Testis (tissue), 2 donors: ENCODE results near the gene RGS3.

Source experiments
- CTCF ChIP-seq, 3 experiments: fragments of 450-650 bp in 2 of 3; fragments of 200-600 bp in 1 of 3; sonication (generic) in 1 of 3; IDR thresholded peaks; one replicate each; pipeline ENCODE4 v1.5.1; 2016 to 2019; ENCODE audit warnings: antibody characterized with exemption in 3 of 3, mild to moderate bottlenecking in 2 of 3, moderate library complexity in 1 of 3
- POLR2A ChIP-seq: fragments of 450-650 bp; IDR thresholded peaks from one replicate; pipeline ENCODE4 v1.6.1; 2017; ENCODE audit warnings: antibody characterized with exemption, mild to moderate bottlenecking, moderate library complexity

DNA sequence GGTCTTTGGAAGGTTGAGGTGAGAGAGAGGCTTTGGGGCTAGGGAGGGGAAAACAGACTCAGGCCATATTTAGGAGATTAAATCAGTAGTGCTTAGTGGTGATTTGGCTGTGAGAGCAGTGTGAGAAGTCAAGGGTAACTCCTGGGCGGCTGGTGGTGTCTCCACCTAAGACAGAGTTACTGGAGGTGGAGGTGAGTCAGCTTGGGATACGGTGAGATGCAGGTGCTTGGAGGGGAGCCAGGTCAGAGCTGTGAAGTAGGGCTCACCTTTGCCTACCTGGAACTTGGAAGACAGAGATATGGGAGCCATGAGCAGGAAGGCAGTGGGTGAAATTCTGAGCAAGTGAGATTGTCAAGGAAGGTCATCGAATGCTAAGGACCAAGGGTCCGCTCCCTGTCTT is 24.5 kb downstream of the RGS3 start:
- TF ChIP-seq CTCF (IDR thresholded peaks at IDR 0.05), result no peak
- TF ChIP-seq POLR2A, result no peak
